Measurements from ENCODE around the gene SFT2D1.
"Not testable (repeated sequence)": the region's sequence is repeated elsewhere in the genome, so short reads cannot be mapped to it uniquely, and the experiment has no call there.

Gene SFT2D1

DNA sequence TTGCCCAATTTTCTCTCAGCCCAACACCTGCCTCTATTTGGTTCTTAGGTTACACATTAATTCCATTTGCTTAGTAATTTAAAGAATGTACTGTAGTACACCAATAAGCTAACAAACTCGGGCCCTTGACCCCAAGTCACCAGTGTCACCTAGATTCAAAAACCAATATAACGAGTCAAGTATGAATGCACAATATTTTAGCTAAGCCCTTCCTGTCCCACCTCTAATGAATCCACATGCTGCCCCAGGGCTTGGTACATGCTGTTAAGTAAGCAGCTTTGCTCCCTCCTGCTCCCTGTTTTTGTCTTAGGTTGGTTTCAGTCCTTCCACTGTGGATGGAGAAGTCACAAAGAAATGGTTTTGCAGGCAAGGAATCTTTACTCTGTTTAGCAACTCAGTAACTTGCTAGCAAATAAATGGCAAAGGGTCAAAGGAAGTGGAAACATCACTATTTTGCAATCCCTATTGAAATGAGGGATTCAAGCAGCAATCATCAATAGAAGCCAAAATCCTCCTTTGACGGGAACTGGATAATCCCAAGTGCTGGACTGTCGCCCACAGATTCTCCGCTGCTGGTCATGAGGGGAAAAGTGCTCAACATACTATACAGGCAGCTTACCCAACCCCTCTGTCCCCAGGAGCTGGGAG lies 45.4 kb upstream of the SFT2D1 start:
- no peak overlapping the region for H3K4ac ChIP-seq (ENCODE audit: low read depth in 1 of 2, low read length in 2 of 2)
- H3K9ac ChIP-seq (ENCODE audit: low read length) = no peak overlapping the region
- no peak overlapping the region for H3K14ac ChIP-seq (ENCODE audit: low read length in 2 of 2)
- no peak overlapping the region for H2AFZ ChIP-seq (ENCODE audit: low read depth, low read length)
- no peak overlapping the region for H3K4me2 ChIP-seq (ENCODE audit: low read length, poor library complexity, severe bottlenecking)
- H2BK15ac ChIP-seq (ENCODE audit: low read depth, poor library complexity, severe bottlenecking) = no peak overlapping the region
- H3K27me3 ChIP-seq (ENCODE audit: control insufficient read depth in 1 of 2, insufficient read depth in 1 of 2, low read length in 2 of 2) = peaks cover 6 to 15% of the 10 kb centered on the region in 2 experiments
- H3K9me3 ChIP-seq (ENCODE audit: control insufficient read depth, low read length) = no peaks in the 10 kb centered on the region
- H4K8ac ChIP-seq (ENCODE audit: low read length) = no peak overlapping the region
- no peak overlapping the region for H4K91ac ChIP-seq (ENCODE audit: low read length)
- no peak overlapping the region for H3K18ac ChIP-seq (ENCODE audit: low read depth in 1 of 2, low read length in 2 of 2)
- no peak for DNase-seq
- no peak overlapping the region for H3K4me3 ChIP-seq (ENCODE audit: insufficient read depth in 1 of 2, low read depth in 1 of 2, low read length in 2 of 2)
- no peak overlapping the region for H2AK5ac ChIP-seq (ENCODE audit: low read length, severe bottlenecking)
- H3K27ac ChIP-seq (ENCODE audit: low read length, poor library complexity, severe bottlenecking) = no peak overlapping the region
- H2BK12ac ChIP-seq (ENCODE audit: low read length in 2 of 2) = no peak overlapping the region
- H2BK120ac ChIP-seq (ENCODE audit: low read depth, low read length) = no peak overlapping the region
- no peaks in the 10 kb centered on the region for H3K4me1 ChIP-seq (ENCODE audit: control insufficient read depth, insufficient read depth, low read depth, low read length)
- H2BK5ac ChIP-seq (ENCODE audit: low read depth, low read length, poor library complexity, severe bottlenecking) = no peak overlapping the region
- WGBS = 93% methylated on average over 5 of the region's 5 CpGs
- H3K79me1 ChIP-seq (replicated peaks; ENCODE audit: low read length, poor library complexity, severe bottlenecking) = no peaks in the 10 kb centered on the region
- H3K36me3 ChIP-seq (ENCODE audit: control insufficient read depth in 1 of 2, insufficient read depth in 2 of 2, low read depth in 1 of 2, low read length in 2 of 2) = no peaks in the 10 kb centered on the region
- H3K23ac ChIP-seq (ENCODE audit: low read length in 2 of 2) = no peak overlapping the region

- not testable (repeated sequence) for H3K27ac ChIP-seq (ENCODE audit: low read length, poor library complexity, severe bottlenecking); H3K79me1 ChIP-seq (replicated peaks; ENCODE audit: low read length, poor library complexity, severe bottlenecking); H2BK120ac ChIP-seq (ENCODE audit: low read depth, low read length); H4K91ac ChIP-seq (ENCODE audit: low read length); H3K18ac ChIP-seq (ENCODE audit: low read depth in 1 of 2, low read length in 2 of 2); H3K9me3 ChIP-seq (ENCODE audit: control insufficient read depth, low read length); H2AFZ ChIP-seq (ENCODE audit: low read depth, low read length); H2BK15ac ChIP-seq (ENCODE audit: low read depth, poor library complexity, severe bottlenecking); H3K36me3 ChIP-seq (ENCODE audit: control insufficient read depth in 1 of 2, insufficient read depth in 2 of 2, low read depth in 1 of 2, low read length in 2 of 2); H3K4me1 ChIP-seq (ENCODE audit: control insufficient read depth, insufficient read depth, low read depth, low read length); H3K27me3 ChIP-seq (ENCODE audit: control insufficient read depth in 1 of 2, insufficient read depth in 1 of 2, low read length in 2 of 2); H3K4me3 ChIP-seq (ENCODE audit: insufficient read depth in 1 of 2, low read depth in 1 of 2, low read length in 2 of 2); H4K8ac ChIP-seq (ENCODE audit: low read length); H2BK5ac ChIP-seq (ENCODE audit: low read depth, low read length, poor library complexity, severe bottlenecking); H3K23ac ChIP-seq (ENCODE audit: low read length in 2 of 2); DNase-seq; H2BK12ac ChIP-seq (ENCODE audit: low read length in 2 of 2); H3K4ac ChIP-seq (ENCODE audit: low read depth in 1 of 2, low read length in 2 of 2); H3K14ac ChIP-seq (ENCODE audit: low read length in 2 of 2); H3K9ac ChIP-seq (ENCODE audit: low read length); H3K4me2 ChIP-seq (ENCODE audit: low read length, poor library complexity, severe bottlenecking); H2AK5ac ChIP-seq (ENCODE audit: low read length, severe bottlenecking)
- WGBS = 99% methylated on average over 9 of the region's 9 CpGs
Measured at GRCh38 chr6:166387098-166387497, 44.8 kb upstream of the SFT2D1 start.

- no peak overlapping the region for H3K18ac ChIP-seq (ENCODE audit: low read depth in 1 of 2, low read length in 2 of 2)
- no peak overlapping the region for H4K91ac ChIP-seq (ENCODE audit: low read length)
- no peak overlapping the region for H2BK5ac ChIP-seq (ENCODE audit: low read depth, low read length, poor library complexity, severe bottlenecking)
- no peak overlapping the region for H3K14ac ChIP-seq (ENCODE audit: low read length in 2 of 2)
- no peak overlapping the region for H4K8ac ChIP-seq (ENCODE audit: low read length)
- no peak overlapping the region for H3K4me3 ChIP-seq (ENCODE audit: insufficient read depth in 1 of 2, low read depth in 1 of 2, low read length in 2 of 2)
- H3K79me1 ChIP-seq (replicated peaks; ENCODE audit: low read length, poor library complexity, severe bottlenecking) = peaks cover 8% of the 10 kb centered on the region
- no peak overlapping the region for H3K4me2 ChIP-seq (ENCODE audit: low read length, poor library complexity, severe bottlenecking)
- no peak overlapping the region for H3K9ac ChIP-seq (ENCODE audit: low read length)
- H2AK5ac ChIP-seq (ENCODE audit: low read length, severe bottlenecking) = no peak overlapping the region
- H3K4ac ChIP-seq (ENCODE audit: low read depth in 1 of 2, low read length in 2 of 2) = no peak overlapping the region
- H3K27ac ChIP-seq (ENCODE audit: low read length, poor library complexity, severe bottlenecking) = no peak overlapping the region
- H3K23ac ChIP-seq (ENCODE audit: low read length in 2 of 2) = no peak overlapping the region
- no peaks in the 10 kb centered on the region for H3K36me3 ChIP-seq (ENCODE audit: control insufficient read depth in 1 of 2, insufficient read depth in 2 of 2, low read depth in 1 of 2, low read length in 2 of 2)
- DNase-seq = no peak
- no peak overlapping the region for H2BK15ac ChIP-seq (ENCODE audit: low read depth, poor library complexity, severe bottlenecking)
- peaks cover 5 to 9% of the 10 kb centered on the region in 2 experiments for H3K27me3 ChIP-seq (ENCODE audit: control insufficient read depth in 1 of 2, insufficient read depth in 1 of 2, low read length in 2 of 2)
- no peak overlapping the region for H2BK120ac ChIP-seq (ENCODE audit: low read depth, low read length)
- peaks cover 7% of the 10 kb centered on the region for H3K4me1 ChIP-seq (ENCODE audit: control insufficient read depth, insufficient read depth, low read depth, low read length)
- H2BK12ac ChIP-seq (ENCODE audit: low read length in 2 of 2) = no peak overlapping the region
- H2AFZ ChIP-seq (ENCODE audit: low read depth, low read length) = peak overlapping the region; percentile 21
- 93% methylated on average over 9 of the region's 9 CpGs for WGBS
- no peaks in the 10 kb centered on the region for H3K9me3 ChIP-seq (ENCODE audit: control insufficient read depth, low read length)
Measured at GRCh38 chr6:166386111-166386510, 43.8 kb upstream of the SFT2D1 start.

DNA sequence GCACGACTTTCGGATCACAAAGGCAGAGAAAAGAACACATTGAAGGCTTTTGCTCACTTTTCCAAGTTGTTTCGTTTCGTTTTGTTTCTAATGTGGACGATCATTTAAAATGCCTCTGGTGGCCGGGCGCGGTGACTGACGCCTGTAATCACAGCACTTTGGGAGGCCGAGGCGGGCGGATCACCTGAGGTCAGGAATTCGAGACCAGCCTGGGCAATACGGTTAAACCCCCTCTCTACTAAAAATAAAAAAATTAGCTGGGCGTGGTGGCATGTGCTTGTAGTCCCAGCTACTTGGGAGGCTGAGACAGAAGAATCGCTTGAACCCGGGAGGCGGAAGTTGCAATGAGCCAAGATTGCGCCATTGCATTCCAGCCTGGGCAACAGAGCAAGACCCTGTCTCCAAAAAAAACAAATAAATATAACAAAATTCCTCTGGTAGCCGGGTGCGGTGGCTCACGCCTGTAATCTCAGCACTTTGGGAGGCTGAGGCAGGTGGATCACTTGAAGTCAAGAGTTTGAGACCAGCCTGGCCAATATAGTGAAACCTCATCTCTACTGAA lies 41.5 kb upstream of the SFT2D1 start:
- not testable (repeated sequence) for H2BK5ac ChIP-seq (ENCODE audit: low read depth, low read length, poor library complexity, severe bottlenecking); H2AK5ac ChIP-seq (ENCODE audit: low read length, severe bottlenecking); H4K8ac ChIP-seq (ENCODE audit: low read length); H3K18ac ChIP-seq (ENCODE audit: low read depth in 1 of 2, low read length in 2 of 2); H2BK15ac ChIP-seq (ENCODE audit: low read depth, poor library complexity, severe bottlenecking); H3K4me1 ChIP-seq (ENCODE audit: control insufficient read depth, insufficient read depth, low read depth, low read length); H3K14ac ChIP-seq (ENCODE audit: low read length in 2 of 2); H2BK120ac ChIP-seq (ENCODE audit: low read depth, low read length); H3K4ac ChIP-seq (ENCODE audit: low read depth in 1 of 2, low read length in 2 of 2); H3K9me3 ChIP-seq (ENCODE audit: control insufficient read depth, low read length); H2BK12ac ChIP-seq (ENCODE audit: low read length in 2 of 2); H3K27me3 ChIP-seq (ENCODE audit: control insufficient read depth in 1 of 2, insufficient read depth in 1 of 2, low read length in 2 of 2); H4K91ac ChIP-seq (ENCODE audit: low read length); H3K36me3 ChIP-seq (ENCODE audit: control insufficient read depth in 1 of 2, insufficient read depth in 2 of 2, low read depth in 1 of 2, low read length in 2 of 2); DNase-seq
- Histone ChIP-seq H3K9ac (ENCODE audit: low read length) (peak overlapping the region; percentile 80), H2AFZ (ENCODE audit: low read depth, low read length) (peak overlapping the region; percentile 78), H3K4me3 (ENCODE audit: insufficient read depth in 1 of 2, low read depth in 1 of 2, low read length in 2 of 2) (peak overlapping the region; percentile 91 to 99), H3K27ac (ENCODE audit: low read length, poor library complexity, severe bottlenecking) (peak overlapping the region; percentile 30), H3K23ac (ENCODE audit: low read length in 2 of 2) (peak overlapping the region in 1 of 2 experiments; percentile 23), H3K4me2 (ENCODE audit: low read length, poor library complexity, severe bottlenecking) (peak overlapping the region; percentile 97), H3K79me1 (replicated peaks; ENCODE audit: low read length, poor library complexity, severe bottlenecking) (peaks cover 11% of the 10 kb centered on the region)
- WGBS = 38% methylated on average over 20 of the region's 22 CpGs
